Stimulated activated CD4-positive, alpha-beta T cell treated with anti-CD3 and anti-CD28 coated beads, Interleukin-1b, Interleukin-23, amount 100 ng/mL, for 48 hours (primary cell): Measurements from ENCODE around the gene SKA2.
"Not testable (repeated sequence)": the region's sequence is repeated elsewhere in the genome, so short reads cannot be mapped to it uniquely, and the experiment has no call there.

Experiments used
- DNase-seq: peaks from one replicate; pipeline ENCODE4 v3.0.0-alpha.2; 2020

Gene SKA2

GRCh38 chr17:59093702-59094231, 61.2 kb downstream of the SKA2 start:
- DNase-seq, result no peak

- no peak for DNase-seq
Measured at GRCh38 chr17:59093145-59093701, 61.8 kb downstream of the SKA2 start.

- not testable (repeated sequence) for DNase-seq
Measured at GRCh38 chr17:59090593-59090992, 64.4 kb downstream of the SKA2 start.

GRCh38 chr17:59084154-59084553, 70.8 kb downstream of the SKA2 start:
- DNase-seq, result no peak

GRCh38 chr17:59074494-59074893, 80.5 kb downstream of the SKA2 start:
- DNase-seq, result no peak

- no peak for DNase-seq
Measured at GRCh38 chr17:59073972-59074371, 81.0 kb downstream of the SKA2 start.

GRCh38 chr17:59069856-59070255, 85.1 kb downstream of the SKA2 start:
- no peak for DNase-seq

- no peak for DNase-seq
Measured at GRCh38 chr17:59067756-59068155, 87.2 kb downstream of the SKA2 start.

- no peak for DNase-seq
Measured at GRCh38 chr17:59067340-59067739, 87.6 kb downstream of the SKA2 start.

GRCh38 chr17:59062509-59062908, 92.5 kb downstream of the SKA2 start:
- no peak for DNase-seq
